ENCODE data around the gene ZNF652.

ZNF652 gene

GRCh38 chr17:49316258-49316570 lies 45.8 kb downstream of the ZNF652 start:
- Histone ChIP-seq H2BK5ac (ENCODE audit: low read length) (no peak overlapping the region), H4K8ac (ENCODE audit: low read depth, low read length) (no peak overlapping the region), H3K79me2 (ENCODE audit: control insufficient read depth, insufficient read depth, low read length) (no peaks in the 10 kb centered on the region), H3K23ac (ENCODE audit: low read length) (no peak overlapping the region), H4K5ac (ENCODE audit: low read length) (no peak overlapping the region), H3K4me1 (ENCODE audit: control insufficient read depth, low read depth, low read length) (no peaks in the 10 kb centered on the region), H3K9ac (ENCODE audit: low read length) (no peak overlapping the region), H3K27ac (ENCODE audit: low read depth, low read length) (no peak overlapping the region), H3K36me3 (ENCODE audit: control insufficient read depth, insufficient read depth, low read length) (no peaks in the 10 kb centered on the region), H3K18ac (ENCODE audit: low read length) (no peak overlapping the region), H2AK5ac (ENCODE audit: low read length) (no peak overlapping the region), H3K56ac (ENCODE audit: low read length) (no peak overlapping the region), H3K27me3 (ENCODE audit: insufficient read depth, low read length, poor library complexity) (no peaks in the 10 kb centered on the region), H2BK120ac (ENCODE audit: low read depth, low read length) (no peak overlapping the region), H3K4me3 (ENCODE audit: low read length) (no peak overlapping the region), H3K79me1 (ENCODE audit: low read length) (no peaks in the 10 kb centered on the region), H2BK15ac (replicated peaks; ENCODE audit: low read depth) (no peak overlapping the region), H3K4ac (ENCODE audit: low read depth, low read length) (no peak overlapping the region), H3K4me2 (ENCODE audit: low read length) (no peak overlapping the region)
- WGBS (ENCODE audit: extremely low coverage, insufficient coverage, low lambda C conversion rate) = no CpG with 5 or more reads among the region's 2 CpGs
- DNase-seq = no peak

DNA sequence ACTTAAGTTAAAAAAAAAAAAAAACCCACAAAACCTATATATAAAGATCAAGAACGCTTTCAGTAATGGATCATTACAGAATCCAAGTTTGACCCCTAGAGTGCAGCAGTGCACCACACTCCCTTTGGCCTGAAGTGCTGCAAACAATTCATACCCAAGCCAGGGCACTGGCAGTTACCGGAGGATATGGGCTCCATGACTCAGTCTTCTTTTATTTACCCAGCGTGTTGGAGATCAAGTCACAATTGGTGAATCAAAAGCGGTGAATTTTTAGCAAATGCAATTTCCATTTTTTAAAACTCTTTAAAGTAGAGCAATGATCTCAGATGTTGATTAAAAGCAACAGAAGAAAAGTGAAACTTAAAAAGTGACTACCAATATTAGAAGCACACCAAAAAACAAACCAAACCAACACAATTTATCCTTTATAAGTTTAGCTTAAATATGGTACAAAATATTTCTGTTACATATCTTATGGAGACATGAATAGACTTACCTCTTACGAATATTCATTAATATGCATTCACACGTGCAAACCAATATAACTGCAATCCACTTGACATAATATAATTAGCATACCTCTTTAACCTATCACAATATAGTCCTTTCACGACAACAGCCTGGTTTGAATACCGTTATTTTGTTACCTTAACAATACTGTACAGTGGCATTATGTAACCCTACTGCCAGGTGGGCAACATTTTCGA lies 46.3 kb downstream of the ZNF652 start:
- peak; percentile 83 for DNase-seq
- H3K36me3 ChIP-seq (ENCODE audit: control insufficient read depth, insufficient read depth, low read length) = no peaks in the 10 kb centered on the region
- no peak overlapping the region for H2BK15ac ChIP-seq (replicated peaks; ENCODE audit: low read depth)
- H3K56ac ChIP-seq (ENCODE audit: low read length) = no peak overlapping the region
- H2AK5ac ChIP-seq (ENCODE audit: low read length) = no peak overlapping the region
- H3K79me1 ChIP-seq (ENCODE audit: low read length) = no peaks in the 10 kb centered on the region
- no peaks in the 10 kb centered on the region for H3K4me1 ChIP-seq (ENCODE audit: control insufficient read depth, low read depth, low read length)
- H3K4me3 ChIP-seq (ENCODE audit: low read length) = no peak overlapping the region
- H3K23ac ChIP-seq (ENCODE audit: low read length) = no peak overlapping the region
- no CpG with 5 or more reads among the region's 9 CpGs for WGBS (ENCODE audit: extremely low coverage, insufficient coverage, low lambda C conversion rate)
- no peak overlapping the region for H3K4me2 ChIP-seq (ENCODE audit: low read length)
- no peak overlapping the region for H2BK5ac ChIP-seq (ENCODE audit: low read length)
- H3K4ac ChIP-seq (ENCODE audit: low read depth, low read length) = no peak overlapping the region
- H3K27me3 ChIP-seq (ENCODE audit: insufficient read depth, low read length, poor library complexity) = no peaks in the 10 kb centered on the region
- no peak overlapping the region for H4K8ac ChIP-seq (ENCODE audit: low read depth, low read length)
- no peak overlapping the region for H3K27ac ChIP-seq (ENCODE audit: low read depth, low read length)
- no peak overlapping the region for H2BK120ac ChIP-seq (ENCODE audit: low read depth, low read length)
- H4K5ac ChIP-seq (ENCODE audit: low read length) = no peak overlapping the region
- H3K79me2 ChIP-seq (ENCODE audit: control insufficient read depth, insufficient read depth, low read length) = no peaks in the 10 kb centered on the region
- H3K18ac ChIP-seq (ENCODE audit: low read length) = no peak overlapping the region
- no peak overlapping the region for H3K9ac ChIP-seq (ENCODE audit: low read length)

DNA sequence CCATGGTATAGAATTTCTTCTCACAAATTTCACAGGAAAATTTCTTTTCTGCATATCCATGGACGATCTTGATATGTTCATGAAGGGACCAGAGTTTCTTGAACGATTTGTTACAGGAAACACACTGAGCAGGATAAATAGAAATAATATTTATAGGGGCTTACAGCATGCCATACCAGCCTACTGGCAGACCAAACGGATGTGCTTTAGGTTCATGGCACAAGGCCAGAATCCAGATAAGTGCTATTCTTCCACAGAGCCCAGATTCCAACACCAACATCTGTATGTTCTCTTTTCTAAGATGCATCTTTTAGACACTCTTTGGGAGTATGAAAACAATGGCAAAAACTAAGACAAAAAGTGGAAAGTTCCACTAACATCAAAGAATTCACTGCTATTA lies 49.3 kb downstream of the ZNF652 start:
- Histone ChIP-seq H3K27ac (ENCODE audit: low read depth, low read length) (no peak overlapping the region), H3K4me1 (ENCODE audit: control insufficient read depth, low read depth, low read length) (no peaks in the 10 kb centered on the region), H3K4ac (ENCODE audit: low read depth, low read length) (no peak overlapping the region), H3K79me2 (ENCODE audit: control insufficient read depth, insufficient read depth, low read length) (no peaks in the 10 kb centered on the region), H3K4me3 (ENCODE audit: low read length) (no peak overlapping the region), H3K56ac (ENCODE audit: low read length) (no peak overlapping the region), H3K18ac (ENCODE audit: low read length) (no peak overlapping the region), H3K9ac (ENCODE audit: low read length) (no peak overlapping the region), H2BK120ac (ENCODE audit: low read depth, low read length) (no peak overlapping the region), H3K4me2 (ENCODE audit: low read length) (no peak overlapping the region), H3K23ac (ENCODE audit: low read length) (no peak overlapping the region), H2BK5ac (ENCODE audit: low read length) (no peak overlapping the region), H2BK15ac (replicated peaks; ENCODE audit: low read depth) (no peak overlapping the region), H4K5ac (ENCODE audit: low read length) (no peak overlapping the region), H3K27me3 (ENCODE audit: insufficient read depth, low read length, poor library complexity) (no peaks in the 10 kb centered on the region), H4K8ac (ENCODE audit: low read depth, low read length) (no peak overlapping the region), H3K36me3 (ENCODE audit: control insufficient read depth, insufficient read depth, low read length) (no peaks in the 10 kb centered on the region), H3K79me1 (ENCODE audit: low read length) (no peaks in the 10 kb centered on the region), H2AK5ac (ENCODE audit: low read length) (no peak overlapping the region)
- DNase-seq = no peak
- WGBS (ENCODE audit: extremely low coverage, insufficient coverage, low lambda C conversion rate) = no CpG with 5 or more reads among the region's 3 CpGs

GRCh38 chr17:49299996-49300395 lies 62.1 kb downstream of the ZNF652 start:
- Histone ChIP-seq H3K4me1 (ENCODE audit: control insufficient read depth, low read depth, low read length) (no peaks in the 10 kb centered on the region), H3K23ac (ENCODE audit: low read length) (no peak overlapping the region), H2BK120ac (ENCODE audit: low read depth, low read length) (no peak overlapping the region), H3K79me2 (ENCODE audit: control insufficient read depth, insufficient read depth, low read length) (no peaks in the 10 kb centered on the region), H2AK5ac (ENCODE audit: low read length) (no peak overlapping the region), H3K18ac (ENCODE audit: low read length) (no peak overlapping the region), H3K27ac (ENCODE audit: low read depth, low read length) (no peak overlapping the region), H3K36me3 (ENCODE audit: control insufficient read depth, insufficient read depth, low read length) (no peaks in the 10 kb centered on the region), H3K9ac (ENCODE audit: low read length) (no peak overlapping the region), H3K79me1 (ENCODE audit: low read length) (no peaks in the 10 kb centered on the region), H2BK15ac (replicated peaks; ENCODE audit: low read depth) (no peak overlapping the region), H4K8ac (ENCODE audit: low read depth, low read length) (no peak overlapping the region), H3K4me3 (ENCODE audit: low read length) (no peak overlapping the region), H4K5ac (ENCODE audit: low read length) (no peak overlapping the region), H2BK5ac (ENCODE audit: low read length) (no peak overlapping the region), H3K56ac (ENCODE audit: low read length) (no peak overlapping the region), H3K27me3 (ENCODE audit: insufficient read depth, low read length, poor library complexity) (no peaks in the 10 kb centered on the region), H3K4ac (ENCODE audit: low read depth, low read length) (no peak overlapping the region), H3K4me2 (ENCODE audit: low read length) (no peak overlapping the region)
- no CpG with 5 or more reads among the region's 3 CpGs for WGBS (ENCODE audit: extremely low coverage, insufficient coverage, low lambda C conversion rate)
- DNase-seq = no peak

GRCh38 chr17:49298371-49298976 lies 63.6 kb downstream of the ZNF652 start:
- Histone ChIP-seq H3K23ac (ENCODE audit: low read length) (no peak overlapping the region), H3K27ac (ENCODE audit: low read depth, low read length) (no peak overlapping the region)

DNA sequence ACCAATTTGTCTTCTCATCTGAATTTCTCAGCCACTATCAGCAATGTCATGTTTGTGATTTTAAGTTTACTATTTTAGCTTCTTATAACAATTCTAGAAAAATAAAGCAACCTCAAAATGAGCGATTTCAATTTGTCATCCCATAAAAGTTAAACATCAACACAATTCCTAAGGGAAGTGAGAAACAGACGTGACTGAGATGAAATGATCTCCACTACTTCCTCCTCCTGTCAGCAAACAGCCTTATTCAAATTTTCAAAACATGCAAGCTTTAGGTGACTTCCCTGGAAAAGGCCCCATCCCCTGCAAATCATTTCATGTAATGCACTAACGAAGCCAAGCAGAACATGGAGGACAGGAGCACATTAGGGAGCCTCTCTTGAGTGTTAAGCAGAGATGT lies 64.9 kb downstream of the ZNF652 start:
- Histone ChIP-seq H3K9ac (ENCODE audit: low read length) (no peak overlapping the region), H3K27me3 (ENCODE audit: insufficient read depth, low read length, poor library complexity) (no peaks in the 10 kb centered on the region), H3K36me3 (ENCODE audit: control insufficient read depth, insufficient read depth, low read length) (no peaks in the 10 kb centered on the region), H2BK120ac (ENCODE audit: low read depth, low read length) (no peak overlapping the region), H4K5ac (ENCODE audit: low read length) (no peak overlapping the region), H3K27ac (ENCODE audit: low read depth, low read length) (no peak overlapping the region), H2BK5ac (ENCODE audit: low read length) (no peak overlapping the region), H2BK15ac (replicated peaks; ENCODE audit: low read depth) (no peak overlapping the region), H3K4ac (ENCODE audit: low read depth, low read length) (no peak overlapping the region), H3K79me1 (ENCODE audit: low read length) (no peaks in the 10 kb centered on the region), H3K4me3 (ENCODE audit: low read length) (no peak overlapping the region), H3K4me2 (ENCODE audit: low read length) (no peak overlapping the region), H3K79me2 (ENCODE audit: control insufficient read depth, insufficient read depth, low read length) (no peaks in the 10 kb centered on the region), H3K18ac (ENCODE audit: low read length) (no peak overlapping the region), H3K4me1 (ENCODE audit: control insufficient read depth, low read depth, low read length) (no peaks in the 10 kb centered on the region), H3K23ac (ENCODE audit: low read length) (no peak overlapping the region), H4K8ac (ENCODE audit: low read depth, low read length) (no peak overlapping the region), H3K56ac (ENCODE audit: low read length) (no peak overlapping the region), H2AK5ac (ENCODE audit: low read length) (no peak overlapping the region)
- no peak for DNase-seq
- WGBS (ENCODE audit: extremely low coverage, insufficient coverage, low lambda C conversion rate) = no CpG with 5 or more reads among the region's 3 CpGs

More at GRCh38 chr17:49298371-49298976, 63.6 kb downstream of the ZNF652 start:
- H3K4me1 ChIP-seq (ENCODE audit: control insufficient read depth, low read depth, low read length) = no peaks in the 10 kb centered on the region
- H2BK5ac ChIP-seq (ENCODE audit: low read length) = no peak overlapping the region
- H2BK120ac ChIP-seq (ENCODE audit: low read depth, low read length) = no peak overlapping the region
- WGBS (ENCODE audit: extremely low coverage, insufficient coverage, low lambda C conversion rate) = no CpG with 5 or more reads among the region's 13 CpGs
- no peaks in the 10 kb centered on the region for H3K27me3 ChIP-seq (ENCODE audit: insufficient read depth, low read length, poor library complexity)
- no peak overlapping the region for H2AK5ac ChIP-seq (ENCODE audit: low read length)
- no peaks in the 10 kb centered on the region for H3K36me3 ChIP-seq (ENCODE audit: control insufficient read depth, insufficient read depth, low read length)
- H4K8ac ChIP-seq (ENCODE audit: low read depth, low read length) = no peak overlapping the region
- H4K5ac ChIP-seq (ENCODE audit: low read length) = no peak overlapping the region
- no peak overlapping the region for H3K56ac ChIP-seq (ENCODE audit: low read length)
- no peak for DNase-seq
- H3K4ac ChIP-seq (ENCODE audit: low read depth, low read length) = no peak overlapping the region
- no peak overlapping the region for H3K9ac ChIP-seq (ENCODE audit: low read length)
- H3K18ac ChIP-seq (ENCODE audit: low read length) = no peak overlapping the region
- H3K79me2 ChIP-seq (ENCODE audit: control insufficient read depth, insufficient read depth, low read length) = no peaks in the 10 kb centered on the region
- H2BK15ac ChIP-seq (replicated peaks; ENCODE audit: low read depth) = no peak overlapping the region
- H3K4me2 ChIP-seq (ENCODE audit: low read length) = no peak overlapping the region
- H3K79me1 ChIP-seq (ENCODE audit: low read length) = no peaks in the 10 kb centered on the region
- H3K4me3 ChIP-seq (ENCODE audit: low read length) = no peak overlapping the region

All from mesendoderm (in vitro differentiated cells).